ENCODE results near the gene RPLP2. TPM values are rescaled to one million over a fixed set of nuclear protein-coding genes. Genes with fewer than 3 reads are reported as not detected.

The RPLP2 gene
- total and polyA plus RNA-seq, 2 experiments from 2014 or later, result 263 to 726 TPM

DNA sequence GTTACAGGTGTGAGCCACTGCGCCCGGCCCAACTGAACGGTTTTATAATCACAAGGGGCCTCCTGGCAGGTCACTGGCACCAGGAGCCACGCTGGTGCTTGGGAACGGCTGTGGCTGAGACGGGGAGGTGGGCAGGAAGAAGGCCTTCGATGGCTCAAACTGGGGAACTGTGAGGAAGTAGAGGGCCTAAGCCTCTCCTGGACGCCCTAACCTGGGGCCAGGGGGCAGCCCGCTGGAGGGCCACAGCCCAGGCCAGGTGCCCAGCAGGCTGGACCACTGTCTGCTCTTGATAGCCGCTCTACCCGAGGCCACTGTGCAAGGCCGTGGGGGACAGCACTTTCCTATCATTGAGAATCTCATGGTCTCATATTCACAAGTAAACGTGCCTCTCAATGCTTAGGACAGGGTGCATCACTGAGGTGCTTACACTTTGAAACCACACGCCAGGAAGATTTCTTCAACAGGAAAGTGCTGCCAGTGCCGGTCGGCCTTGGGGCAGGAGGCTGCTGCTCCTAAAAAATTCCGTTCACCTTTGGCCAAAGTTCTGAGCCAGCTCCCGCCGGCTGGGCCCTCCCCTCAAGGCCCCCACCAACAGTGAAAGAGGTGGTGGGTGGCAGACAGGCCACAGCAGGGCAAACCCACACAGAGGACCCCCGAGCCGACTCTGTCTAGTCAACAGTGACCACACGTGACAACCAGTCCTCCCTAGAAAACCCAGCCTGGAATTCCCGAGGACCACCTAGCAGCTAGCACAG lies 39.7 kb upstream of the RPLP2 start:
- no peak overlapping the region for H3K9ac ChIP-seq
- no peaks in the 10 kb centered on the region for H3K27me3 ChIP-seq (replicated peaks; ENCODE audit: insufficient read depth)
- H3K9me2 ChIP-seq (ENCODE audit: insufficient read depth), result no peaks in the 10 kb centered on the region
- peaks cover 24% of the 10 kb centered on the region for H3F3A ChIP-seq (ENCODE audit: insufficient read depth)
- no peak overlapping the region for H2AFZ ChIP-seq
- peaks cover 25% of the 10 kb centered on the region; the same call in 1 of the 2 replicates for H3K36me3 ChIP-seq (ENCODE audit: low read depth)
- no peaks in the 10 kb centered on the region for H3K9me3 ChIP-seq (ENCODE audit: low read depth)
- peaks cover 3% of the 10 kb centered on the region for H3K4me1 ChIP-seq (ENCODE audit: insufficient read depth)
- H3K4me3 ChIP-seq, result no peak overlapping the region
- H4K20me1 ChIP-seq (ENCODE audit: insufficient read depth), result no peaks in the 10 kb centered on the region; the same call in 1 of the 2 replicates
- in situ Hi-C loops (cut with MboI), result no loop called here
- H3K79me2 ChIP-seq (ENCODE audit: insufficient read depth), result peaks cover 51% of the 10 kb centered on the region
- H3K27ac ChIP-seq, result no peak overlapping the region
- H3K4me2 ChIP-seq (ENCODE audit: unreplicated experiment), result no peak overlapping the region
- TF ChIP-seq EZH2 (IDR thresholded peaks at IDR 0.05; ENCODE audit: insufficient read depth, poor library complexity, severe bottlenecking) (no peak), EZH2phosphoT487 (IDR thresholded peaks at IDR 0.05; ENCODE audit: insufficient read depth, low read depth) (no peak)
- DNase-seq, result no peak
- 88 to 90% methylated on average over 23 of the region's 23 CpGs for WGBS, 2 experiments (ENCODE audit: low coverage in 1 of 2, low lambda C conversion rate in 2 of 2, missing lambda C conversion rate in 2 of 2)

DNA sequence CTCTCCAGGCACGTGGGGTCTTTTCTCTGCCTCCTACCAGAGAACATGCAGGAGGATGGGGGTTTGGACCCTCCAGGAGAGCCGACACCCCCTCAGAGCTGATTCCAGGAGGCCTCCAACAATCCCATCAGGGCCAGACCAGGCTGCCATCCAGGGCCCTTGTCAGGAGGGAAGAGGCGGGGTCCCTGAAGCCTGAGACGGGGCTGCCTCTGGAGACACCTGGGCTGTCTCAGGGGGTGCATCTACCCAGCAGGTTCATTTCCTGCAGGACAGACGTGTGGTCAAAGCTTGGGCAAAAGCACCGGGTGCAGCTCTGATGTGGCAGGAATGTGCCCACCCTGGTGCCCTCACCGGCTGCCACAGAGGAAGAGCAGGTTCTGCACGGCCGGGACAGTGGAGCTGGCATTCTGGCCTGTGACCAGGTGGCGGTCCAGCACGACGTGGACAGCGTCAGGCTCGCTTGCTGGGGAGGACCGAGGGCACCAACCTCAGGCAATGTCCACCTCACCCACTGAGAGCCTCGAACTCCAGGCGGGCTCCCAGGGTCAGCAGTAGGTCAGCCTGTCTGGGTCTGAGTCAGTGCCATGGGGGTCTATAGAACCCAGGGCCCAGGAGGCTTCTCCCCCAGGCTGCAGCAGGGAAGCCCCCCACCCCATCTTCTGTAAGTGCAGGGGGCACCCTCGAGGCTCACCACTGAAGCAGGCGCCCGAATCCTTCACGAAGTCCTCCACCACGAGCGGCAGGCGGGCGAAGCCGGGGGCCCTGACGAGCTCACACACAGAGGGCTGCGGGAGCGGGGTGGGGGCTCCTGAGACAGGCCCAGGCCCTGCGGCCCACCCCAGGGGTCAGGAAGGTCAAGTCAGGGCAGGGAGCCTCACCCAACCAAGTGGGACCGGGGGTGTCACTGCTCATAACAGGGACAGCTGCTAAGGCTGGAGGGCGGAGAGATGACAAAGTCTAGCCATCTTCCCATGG lies 38.8 kb upstream of the RPLP2 start:
- no peak overlapping the region for H3K4me2 ChIP-seq (ENCODE audit: unreplicated experiment)
- peaks cover 20% of the 10 kb centered on the region for H3F3A ChIP-seq (ENCODE audit: insufficient read depth)
- no peaks in the 10 kb centered on the region for H3K9me3 ChIP-seq (ENCODE audit: low read depth)
- H3K4me1 ChIP-seq (ENCODE audit: insufficient read depth), result peaks cover 10% of the 10 kb centered on the region
- no peaks in the 10 kb centered on the region for H4K20me1 ChIP-seq (ENCODE audit: insufficient read depth)
- in situ Hi-C loops (cut with MboI), result no loop called here
- H3K27me3 ChIP-seq (replicated peaks; ENCODE audit: insufficient read depth), result no peaks in the 10 kb centered on the region
- WGBS, 2 experiments (ENCODE audit: low coverage in 1 of 2, low lambda C conversion rate in 2 of 2, missing lambda C conversion rate in 2 of 2), result 91 to 92% methylated on average over 27 to 32 of the region's 32 CpGs
- H3K4me3 ChIP-seq, result no peak overlapping the region
- no peak overlapping the region for H3K9ac ChIP-seq
- H3K79me2 ChIP-seq (ENCODE audit: insufficient read depth), result peaks cover 59% of the 10 kb centered on the region
- peaks cover 18% of the 10 kb centered on the region; the same call in 1 of the 2 replicates for H3K36me3 ChIP-seq (ENCODE audit: low read depth)
- no peak for DNase-seq
- no peak for TF ChIP-seq EZH2phosphoT487 (IDR thresholded peaks at IDR 0.05; ENCODE audit: insufficient read depth, low read depth)
- TF ChIP-seq EZH2 (IDR thresholded peaks at IDR 0.05; ENCODE audit: insufficient read depth, poor library complexity, severe bottlenecking), result no peak
- H3K27ac ChIP-seq, result no peak overlapping the region
- H2AFZ ChIP-seq, result no peak overlapping the region
- no peaks in the 10 kb centered on the region for H3K9me2 ChIP-seq (ENCODE audit: insufficient read depth)

DNA sequence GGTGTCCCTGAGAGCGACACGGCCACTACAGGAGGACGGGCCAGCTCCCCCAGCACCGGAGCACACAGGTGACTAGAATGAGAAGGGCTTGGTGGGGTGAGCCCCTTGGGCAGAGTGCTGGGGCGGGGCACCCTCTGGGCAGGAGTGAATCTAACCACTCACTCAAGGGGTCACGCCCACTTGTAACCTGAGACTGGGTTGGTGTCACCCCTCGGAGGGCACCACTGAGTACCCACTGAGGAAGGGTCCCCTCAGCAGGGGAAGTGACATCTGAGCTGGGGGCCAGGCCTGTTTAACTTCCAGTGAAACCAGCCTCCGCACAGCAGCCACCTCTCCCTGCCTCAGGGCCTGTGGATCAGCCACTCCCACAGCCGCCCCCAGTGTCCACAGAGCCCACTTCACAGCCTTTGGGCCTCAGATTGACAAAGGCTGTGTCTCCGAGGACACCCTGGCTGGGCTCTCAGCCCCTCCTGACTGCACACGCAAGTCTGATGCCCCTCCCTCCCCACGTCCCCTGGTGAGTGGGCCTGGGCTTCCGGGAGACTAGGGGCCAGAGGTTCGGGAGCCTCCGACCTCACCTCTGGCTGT lies 38.1 kb upstream of the RPLP2 start:
- Histone ChIP-seq H3F3A (ENCODE audit: insufficient read depth) (peaks cover 13% of the 10 kb centered on the region), H3K27ac (no peak overlapping the region), H2AFZ (no peak overlapping the region), H3K4me1 (ENCODE audit: insufficient read depth) (peaks cover 10% of the 10 kb centered on the region), H3K79me2 (ENCODE audit: insufficient read depth) (peaks cover 67% of the 10 kb centered on the region), H4K20me1 (ENCODE audit: insufficient read depth) (no peaks in the 10 kb centered on the region), H3K4me2 (ENCODE audit: unreplicated experiment) (no peak overlapping the region), H3K27me3 (replicated peaks; ENCODE audit: insufficient read depth) (no peaks in the 10 kb centered on the region), H3K9ac (no peak overlapping the region), H3K9me2 (ENCODE audit: insufficient read depth) (no peaks in the 10 kb centered on the region), H3K36me3 (ENCODE audit: low read depth) (peaks cover 11% of the 10 kb centered on the region; the same call in 1 of the 2 replicates), H3K4me3 (no peak overlapping the region), H3K9me3 (ENCODE audit: low read depth) (no peaks in the 10 kb centered on the region)
- WGBS, 2 experiments (ENCODE audit: low coverage in 1 of 2, low lambda C conversion rate in 2 of 2, missing lambda C conversion rate in 2 of 2), result 92 to 97% methylated on average over 13 to 14 of the region's 15 CpGs
- no peak for TF ChIP-seq EZH2phosphoT487 (IDR thresholded peaks at IDR 0.05; ENCODE audit: insufficient read depth, low read depth)
- no peak for TF ChIP-seq EZH2 (IDR thresholded peaks at IDR 0.05; ENCODE audit: insufficient read depth, poor library complexity, severe bottlenecking)
- in situ Hi-C loops (cut with MboI), result no loop called here
- DNase-seq, result no peak

Data from GM23248 (cell line).